ENCODE data around the gene RBMS3. TPM values are rescaled to one million over a fixed set of nuclear protein-coding genes. Genes with fewer than 3 reads are reported as not detected.
"Not testable (repeated sequence)": the region's sequence is repeated elsewhere in the genome, so short reads cannot be mapped to it uniquely, and the experiment has no call there.

The RBMS3 gene
- total RNA-seq, 4 donors from 2014 or later: 2.8 to 77.6 (median 13.7) TPM

DNA sequence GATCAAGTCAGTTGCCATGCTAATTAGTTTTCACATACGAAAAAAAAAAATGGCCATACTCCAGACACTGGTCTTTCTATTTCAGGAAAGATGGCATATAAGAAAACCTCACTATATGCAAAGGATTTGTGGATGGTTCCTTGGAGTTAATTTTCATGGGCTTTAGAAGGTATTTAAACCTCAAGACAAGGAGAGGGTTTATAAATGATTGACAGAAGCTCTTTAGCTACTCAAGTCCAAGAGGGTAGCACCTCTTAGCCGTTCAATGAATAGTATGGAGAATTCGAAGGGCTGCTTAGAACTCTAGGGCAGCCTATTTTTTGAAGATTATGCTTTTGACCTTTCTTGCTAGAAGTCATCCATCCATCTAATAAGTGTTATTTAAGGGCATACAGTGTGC, 41.7 kb downstream of the RBMS3 start:
- H3K36me3 ChIP-seq: no peaks in the 10 kb centered on the region
- H3K27ac ChIP-seq: no peak overlapping the region
- H3K4me3 ChIP-seq: no peak overlapping the region
- H3K27me3 ChIP-seq: no peaks in the 10 kb centered on the region
- H3K4me1 ChIP-seq: no peaks in the 10 kb centered on the region
- H3K9me3 ChIP-seq: no peaks in the 10 kb centered on the region
- TF ChIP-seq, protein P1, sequence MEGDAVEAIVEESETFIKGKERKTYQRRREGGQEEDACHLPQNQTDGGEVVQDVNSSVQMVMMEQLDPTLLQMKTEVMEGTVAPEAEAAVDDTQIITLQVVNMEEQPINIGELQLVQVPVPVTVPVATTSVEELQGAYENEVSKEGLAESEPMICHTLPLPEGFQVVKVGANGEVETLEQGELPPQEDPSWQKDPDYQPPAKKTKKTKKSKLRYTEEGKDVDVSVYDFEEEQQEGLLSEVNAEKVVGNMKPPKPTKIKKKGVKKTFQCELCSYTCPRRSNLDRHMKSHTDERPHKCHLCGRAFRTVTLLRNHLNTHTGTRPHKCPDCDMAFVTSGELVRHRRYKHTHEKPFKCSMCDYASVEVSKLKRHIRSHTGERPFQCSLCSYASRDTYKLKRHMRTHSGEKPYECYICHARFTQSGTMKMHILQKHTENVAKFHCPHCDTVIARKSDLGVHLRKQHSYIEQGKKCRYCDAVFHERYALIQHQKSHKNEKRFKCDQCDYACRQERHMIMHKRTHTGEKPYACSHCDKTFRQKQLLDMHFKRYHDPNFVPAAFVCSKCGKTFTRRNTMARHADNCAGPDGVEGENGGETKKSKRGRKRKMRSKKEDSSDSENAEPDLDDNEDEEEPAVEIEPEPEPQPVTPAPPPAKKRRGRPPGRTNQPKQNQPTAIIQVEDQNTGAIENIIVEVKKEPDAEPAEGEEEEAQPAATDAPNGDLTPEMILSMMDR (IDR thresholded peaks at IDR 0.05): no peak
- TF ChIP-seq POLR2A (IDR thresholded peaks at IDR 0.05): no peak
- DNase-seq: no peak

DNA sequence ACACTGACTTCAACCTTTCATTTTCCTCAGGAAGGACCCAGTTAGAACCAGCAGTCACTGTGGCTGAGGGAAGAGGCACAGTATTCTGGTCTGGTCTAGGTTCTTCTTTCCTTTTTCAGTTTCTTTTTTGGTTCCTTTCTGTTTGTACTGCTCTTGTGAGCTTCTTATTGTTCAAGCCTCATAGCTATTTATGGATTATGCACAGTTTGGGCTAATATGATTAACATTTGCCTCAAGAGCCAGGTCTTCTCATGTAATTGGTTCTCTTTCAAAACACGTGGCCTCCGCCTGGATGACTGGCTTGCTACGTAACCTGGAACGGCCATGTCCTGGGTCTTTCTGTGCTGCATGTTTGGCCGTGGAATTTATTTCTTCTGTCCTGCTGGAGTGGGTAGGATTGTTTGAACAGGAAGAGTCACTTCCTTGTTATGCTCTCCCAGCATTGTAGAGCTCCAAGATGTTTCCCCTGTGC, 43.3 kb downstream of the RBMS3 start:
- H3K36me3 ChIP-seq: no peaks in the 10 kb centered on the region
- no peaks in the 10 kb centered on the region for H3K4me1 ChIP-seq
- H3K27me3 ChIP-seq: no peaks in the 10 kb centered on the region
- peak in 1 of 3 donors; percentile 47 for DNase-seq
- TF ChIP-seq POLR2A (IDR thresholded peaks at IDR 0.05): no peak
- TF ChIP-seq, protein P1 (IDR thresholded peaks at IDR 0.05): no peak
- peak overlapping the region in 1 of 4 donors; percentile 6 for H3K4me3 ChIP-seq
- peak overlapping the region in 3 of 4 donors; percentile 6 to 63 (median 9) for H3K27ac ChIP-seq
- no peaks in the 10 kb centered on the region for H3K9me3 ChIP-seq

DNA sequence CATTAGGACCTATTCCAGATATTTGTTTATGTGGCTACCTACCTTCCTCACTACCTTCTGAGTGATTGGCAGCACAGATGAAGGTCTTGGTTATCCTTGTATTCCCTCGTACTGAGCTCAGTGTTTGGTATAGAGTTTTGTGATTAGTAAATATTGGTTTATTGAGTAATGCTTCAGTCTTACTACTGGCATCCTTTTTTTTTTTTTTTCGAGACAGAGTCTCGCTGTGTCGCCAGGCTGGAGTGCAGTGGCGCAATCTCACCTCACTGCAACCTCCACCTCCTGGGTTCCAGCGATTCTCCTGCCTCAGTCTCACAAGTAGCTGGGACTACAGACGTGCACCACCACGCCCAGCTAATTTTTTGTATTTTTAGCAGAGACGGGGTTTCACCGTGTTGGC, 45.7 kb downstream of the RBMS3 start:
- H3K9me3 ChIP-seq, H3K4me3 ChIP-seq: not testable (repeated sequence)

DNA sequence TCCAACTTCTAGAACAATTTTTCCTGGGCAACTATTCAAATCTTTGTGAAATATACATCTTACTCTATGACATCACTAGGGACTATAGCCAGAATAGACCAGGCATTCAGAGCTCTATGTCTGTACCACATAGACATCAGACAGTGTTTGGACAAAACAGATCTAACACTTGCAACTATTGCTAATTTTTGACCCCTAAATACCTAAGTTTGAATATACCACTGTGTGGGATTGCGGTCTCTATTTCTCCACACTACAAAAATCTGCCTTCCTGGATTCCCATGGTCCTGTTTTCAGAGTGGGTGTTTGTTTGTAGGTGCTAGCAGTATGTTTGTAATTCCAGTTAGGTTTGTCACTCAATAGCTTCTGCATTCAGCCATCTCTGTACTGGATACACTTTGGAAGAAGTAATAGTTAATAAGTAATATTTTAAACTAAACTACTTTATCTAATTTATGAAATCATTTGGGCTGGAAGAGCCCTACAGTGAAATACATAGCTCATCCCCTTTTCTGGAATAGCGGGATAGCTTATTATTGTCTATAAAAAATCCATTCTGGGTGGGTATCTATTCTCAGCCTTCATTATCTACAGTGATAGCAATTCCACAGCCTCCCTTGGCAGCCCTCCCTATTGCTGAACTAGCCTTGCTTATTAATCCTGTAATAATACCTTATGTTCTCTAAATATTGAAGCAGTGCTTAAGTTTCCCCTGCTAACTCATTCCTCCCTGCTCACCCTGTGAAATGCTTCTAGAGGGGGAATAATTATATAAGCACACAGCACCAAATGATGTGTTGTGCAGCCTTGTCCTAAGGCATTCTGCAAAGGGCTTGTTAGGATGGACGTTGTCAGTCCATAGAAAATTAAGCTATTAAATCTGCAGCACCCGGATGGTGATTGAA, 49.4 kb downstream of the RBMS3 start:
- Histone ChIP-seq H3K4me1 (no peaks in the 10 kb centered on the region), H3K27me3 (no peaks in the 10 kb centered on the region), H3K27ac (no peak overlapping the region), H3K4me3 (no peak overlapping the region), H3K9me3 (no peaks in the 10 kb centered on the region), H3K36me3 (no peaks in the 10 kb centered on the region)
- no peak for TF ChIP-seq POLR2A (IDR thresholded peaks at IDR 0.05)
- TF ChIP-seq, protein P1 (IDR thresholded peaks at IDR 0.05): no peak
- DNase-seq: no peak

More for the DNA sequence above, 45.7 kb downstream of the RBMS3 start:
- not testable (repeated sequence) for H3K36me3 ChIP-seq, H3K27me3 ChIP-seq, H3K4me1 ChIP-seq, DNase-seq, H3K27ac ChIP-seq

DNA sequence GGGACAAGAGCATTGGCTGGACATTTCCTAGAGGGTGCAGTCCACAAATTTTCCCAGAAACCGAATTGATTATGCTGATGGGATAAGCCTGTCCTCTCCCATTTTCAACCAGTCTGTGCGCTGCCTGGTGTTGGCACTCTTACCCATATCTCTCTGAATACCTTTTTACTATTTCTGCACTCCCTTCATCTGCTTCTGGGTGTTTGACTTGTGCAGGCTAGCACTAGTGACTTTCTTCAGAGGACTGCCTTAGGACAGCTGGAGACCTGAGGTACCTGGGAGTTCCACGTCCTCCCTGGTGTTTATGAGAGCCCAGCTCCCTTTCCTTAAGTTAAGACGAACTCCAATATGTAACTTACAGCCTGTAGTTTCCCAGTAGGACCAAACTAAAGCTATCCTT, 50.2 kb downstream of the RBMS3 start:
- no peak overlapping the region for H3K27ac ChIP-seq
- no peak for DNase-seq
- no peaks in the 10 kb centered on the region for H3K9me3 ChIP-seq
- no peaks in the 10 kb centered on the region for H3K36me3 ChIP-seq
- no peaks in the 10 kb centered on the region for H3K27me3 ChIP-seq
- H3K4me3 ChIP-seq: no peak overlapping the region
- TF ChIP-seq POLR2A (IDR thresholded peaks at IDR 0.05): no peak
- TF ChIP-seq, protein P1 (IDR thresholded peaks at IDR 0.05): no peak
- H3K4me1 ChIP-seq: no peaks in the 10 kb centered on the region

DNA sequence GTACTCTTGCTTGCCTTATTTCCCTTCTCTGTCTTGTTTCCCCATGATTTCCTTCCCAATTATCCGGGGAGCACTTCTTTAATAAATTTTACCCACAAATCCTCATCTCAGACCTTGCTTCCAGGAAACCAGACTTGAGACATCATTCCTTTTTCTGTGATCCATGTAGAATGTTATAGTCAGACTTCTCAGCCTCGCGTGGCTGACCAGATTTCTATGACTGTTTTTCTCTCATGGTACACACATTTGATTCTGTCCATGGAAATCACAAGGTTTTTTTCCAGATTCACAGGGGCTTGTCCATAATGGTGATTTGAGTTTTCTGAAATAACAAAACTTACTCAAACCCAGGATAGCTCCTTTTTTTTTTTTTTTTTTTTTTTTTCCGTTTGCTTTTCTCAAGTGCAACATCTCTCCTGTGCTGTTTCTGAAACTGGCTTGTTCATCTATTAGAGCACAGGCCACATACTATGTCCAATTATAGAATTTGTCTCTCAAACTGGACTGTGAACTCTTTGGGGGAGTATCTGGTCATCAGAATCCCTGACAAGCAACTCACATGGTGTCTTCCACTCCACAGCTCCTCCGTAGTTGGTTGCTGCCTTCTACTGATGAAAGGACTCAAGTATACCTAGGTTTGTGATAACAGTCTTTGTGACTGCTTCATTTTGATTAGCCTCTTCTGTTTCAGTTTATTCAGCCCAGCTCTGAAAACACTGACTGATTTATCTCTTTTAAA, 50.8 kb downstream of the RBMS3 start:
- DNase-seq: no peak
- Histone ChIP-seq H3K27me3 (no peaks in the 10 kb centered on the region), H3K27ac (no peak overlapping the region), H3K9me3 (no peaks in the 10 kb centered on the region), H3K4me3 (no peak overlapping the region), H3K36me3 (no peaks in the 10 kb centered on the region), H3K4me1 (no peaks in the 10 kb centered on the region)
- TF ChIP-seq POLR2A (IDR thresholded peaks at IDR 0.05): no peak
- TF ChIP-seq, protein P1 (IDR thresholded peaks at IDR 0.05): no peak
